Right lobe of liver (tissue), 6 donors: ENCODE results near the gene ARPC5. TPM values are rescaled to one million over a fixed set of nuclear protein-coding genes. Genes with fewer than 3 reads are reported as not detected.

Experiments used
- ATAC-seq, 4 donors: fragments of 200-7000 bp; cut with Tn5 transposase; one replicate each; pipeline ENCODE4 v1.9.1; 2020; ENCODE audit warnings: mild to moderate bottlenecking in 4 of 4, moderate library complexity in 4 of 4
- DNase-seq, 3 donors: peaks; one replicate each; pipeline ENCODE4 v3.0.0-alpha.2; 2020
- H3K27ac ChIP-seq, 3 donors: fragments of 200-600 bp; one replicate each; pipeline ENCODE4 v1.8.0; 2022
- H3K27me3 ChIP-seq, 2 donors: fragments of 200-600 bp; one replicate each; pipeline ENCODE4 v1.8.0; 2022
- H3K36me3 ChIP-seq, 4 donors: fragments of 200-600 bp; sonication (generic) in 1 of 4; one replicate each; pipeline versions ENCODE4 v1.5.1 to v1.8.0; 2017 to 2022; ENCODE audit warnings: control low read depth in 1 of 4
- H3K4me1 ChIP-seq, 4 donors: fragments of 200-600 bp; sonication (generic) in 1 of 4; one replicate each; pipeline versions ENCODE4 v1.5.1 to v1.8.0; 2017 to 2022; ENCODE audit warnings: control low read depth in 1 of 4
- H3K4me3 ChIP-seq, 3 donors: fragments of 200-600 bp; one replicate each; pipeline ENCODE4 v1.8.0; 2022
- H3K9me3 ChIP-seq, 4 donors: fragments of 200-600 bp; sonication (generic) in 1 of 4; one replicate each; pipeline versions ENCODE4 v1.5.1 to v1.8.0; 2017 to 2022; ENCODE audit warnings: control low read depth in 1 of 4
- CTCF ChIP-seq, 4 donors: fragments of 200-600 bp in 3 of 4; fragments of 450-650 bp in 1 of 4; IDR thresholded peaks; one replicate each; pipeline versions ENCODE4 v1.5.1 to v1.8.0; 2016 to 2022; ENCODE audit warnings: antibody characterized with exemption in 4 of 4, mild to moderate bottlenecking in 2 of 4
- POLR2A ChIP-seq: fragments of 450-650 bp; IDR thresholded peaks from one replicate; pipeline ENCODE4 v1.6.1; 2017; ENCODE audit warnings: antibody characterized with exemption, mild to moderate bottlenecking
- WGBS: methylation state at CpG from one replicate; pipeline ENCODE4 v1.1.6; 2018; ENCODE audit warnings: low coverage, low lambda C conversion rate; ENCODE audit not compliant: insufficient coverage; ENCODE audit errors: missing lambda C conversion rate; 5-methylcytosine and 5-hydroxymethylcytosine counted together
- intact Hi-C, 2 donors: fragments of 100-400 bp; cut with DNase I; formaldehyde crosslinking; loops; one replicate each; pipeline versions ENCODE4 v1.11.2 to v1.14.1; 2022
- total RNA-seq, 6 experiments: library from RNA; depleted of rRNA in 2 of 6; stranded (reverse); fragments of >200 nt in 2 of 6; fragmentation: NEBNext Ultra II Directional in 3 of 6; extraction: Animal tissue kit (Norgen Biotek cat#: 25700) in 3 of 6; gene quantifications; one replicate each; pipeline versions ENCODE4 v1.1.0 to v1.2.4, GENCODE V29; 2016 to 2023
- donor health status: DM: no; HTN: yes; CAD: no.
- donor health status: DM: no; HTN: no; CAD: no.
- donor health status: DM: no; HTN: no; CAD: no.
- donor health status: DM: no; HTN: yes; CAD: no.
- donor health status: DM: no; HTN: yes; CAD: no.

The ARPC5 gene
- total RNA-seq, 6 experiments from 2014 or later, result 23.6 to 70.5 (median 41.3) TPM

- no peaks in the 10 kb centered on the region for H3K9me3 ChIP-seq
- ATAC-seq (peak in 3 of 4 donors; percentile 51 to 81 (median 79)), DNase-seq (no peak)
- TF ChIP-seq POLR2A (no peak), CTCF (IDR thresholded peaks at IDR 0.05) (no peak)
- intact Hi-C loops, result no loop called here
- no peak overlapping the region for H3K27ac ChIP-seq
- H3K36me3 ChIP-seq, result no peaks in the 10 kb centered on the region
- H3K4me1 ChIP-seq, result peaks cover 0 to 16% (median 0%) of the 10 kb centered on the region in 4 donors
- H3K4me3 ChIP-seq, result no peak overlapping the region
- 68% methylated on average over 3 of the region's 3 CpGs for WGBS
- no peaks in the 10 kb centered on the region for H3K27me3 ChIP-seq
Measured at GRCh38 chr1:183600136-183600535, 35.4 kb downstream of the ARPC5 start.

GRCh38 chr1:183598386-183598785, 37.2 kb downstream of the ARPC5 start:
- H3K9me3 ChIP-seq, result no peaks in the 10 kb centered on the region
- intact Hi-C loops, result no loop called here
- peaks cover 0 to 10% (median 0%) of the 10 kb centered on the region in 4 donors for H3K4me1 ChIP-seq
- DNase-seq (no peak), ATAC-seq (no peak)
- WGBS, result 60% methylated on average over 2 of the region's 2 CpGs
- H3K4me3 ChIP-seq, result no peak overlapping the region
- TF ChIP-seq POLR2A, result no peak
- TF ChIP-seq CTCF (IDR thresholded peaks at IDR 0.05), result no peak
- H3K27me3 ChIP-seq, result no peaks in the 10 kb centered on the region
- H3K27ac ChIP-seq, result no peak overlapping the region
- H3K36me3 ChIP-seq, result no peaks in the 10 kb centered on the region

- 80% methylated on average over 5 of the region's 5 CpGs for WGBS
- Histone ChIP-seq H3K9me3 (no peaks in the 10 kb centered on the region), H3K4me1 (peaks cover 0 to 5% (median 0%) of the 10 kb centered on the region in 4 donors), H3K4me3 (no peak overlapping the region), H3K36me3 (no peaks in the 10 kb centered on the region), H3K27me3 (no peaks in the 10 kb centered on the region), H3K27ac (no peak overlapping the region)
- intact Hi-C loops, result no loop called here
- TF ChIP-seq CTCF (IDR thresholded peaks at IDR 0.05) (no peak), POLR2A (no peak)
- no peak for DNase-seq
- ATAC-seq, result no peak
Measured at GRCh38 chr1:183597656-183598347, 37.8 kb downstream of the ARPC5 start.

GRCh38 chr1:183596500-183596899, 39.1 kb downstream of the ARPC5 start:
- 77% methylated on average over 5 of the region's 5 CpGs for WGBS
- no peaks in the 10 kb centered on the region for H3K36me3 ChIP-seq
- no peak overlapping the region for H3K4me3 ChIP-seq
- intact Hi-C loops, result no loop called here
- DNase-seq, result no peak
- H3K27me3 ChIP-seq, result no peaks in the 10 kb centered on the region
- H3K27ac ChIP-seq, result no peak overlapping the region
- no peaks in the 10 kb centered on the region for H3K9me3 ChIP-seq
- no peak for TF ChIP-seq POLR2A
- no peak for TF ChIP-seq CTCF (IDR thresholded peaks at IDR 0.05)
- ATAC-seq, result no peak
- H3K4me1 ChIP-seq, result peaks cover 0 to 3% (median 0%) of the 10 kb centered on the region in 4 donors
